ENCODE data around the gene PSMB5. TPM values are rescaled to one million over a fixed set of nuclear protein-coding genes. Genes with fewer than 3 reads are reported as not detected.

The PSMB5 gene
- total RNA-seq (ENCODE audit: unreplicated experiment), result 289 TPM
- long read RNA-seq, transcript PSMB5-203 (3 exons, 900 nt), result minor isoform, 7 of 751 reads
- long read RNA-seq, transcript PSMB5-205 (4 exons, 1,117 nt), result minor isoform, 13 of 751 reads
- long read RNA-seq, transcript PSMB5-202 (3 exons, 1,294 nt), result major isoform, 709 of 751 reads
- long read RNA-seq, partial matches to known transcripts, result 3 of 751 reads
- long read RNA-seq, other reads (novel, unspliced or antisense), result 13 of 751 reads

DNA sequence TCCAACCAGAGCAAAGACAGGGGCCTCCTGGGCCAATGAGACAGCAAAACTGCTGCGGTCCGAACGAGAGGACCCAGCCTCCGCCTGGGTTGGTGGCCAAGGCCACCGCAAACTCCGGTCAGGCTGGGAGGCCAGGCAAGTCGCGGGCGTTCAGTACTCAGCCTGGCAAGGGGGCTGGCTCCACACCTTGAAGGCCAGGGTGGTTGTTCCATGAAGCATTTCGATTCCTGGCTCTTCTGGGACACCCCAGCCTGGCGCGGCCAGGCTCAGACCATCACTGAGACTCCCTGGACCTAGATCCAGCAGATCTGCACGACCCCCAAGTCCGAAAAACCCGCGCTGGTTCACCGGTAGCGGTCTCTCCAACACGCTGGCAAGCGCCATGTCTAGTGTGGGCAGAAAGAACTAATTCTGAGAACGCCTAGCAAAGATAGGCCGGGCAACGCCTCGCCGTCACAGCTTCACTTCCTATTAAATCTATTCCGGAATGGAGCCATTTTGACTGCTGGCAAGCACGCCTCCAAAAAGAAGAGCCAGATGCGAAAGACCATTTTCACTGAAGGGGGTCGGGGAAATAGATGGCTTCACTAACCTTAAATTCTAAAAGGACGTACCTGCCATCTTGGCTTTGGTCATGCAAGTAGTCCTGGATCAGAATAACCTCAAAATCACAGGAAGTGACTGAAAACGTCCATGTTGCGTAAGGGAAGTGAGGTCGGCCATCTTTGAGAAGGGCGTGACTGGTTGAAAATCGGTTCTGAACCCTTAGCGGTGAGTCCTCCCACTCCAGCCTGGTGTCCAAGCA lies at the start of gene PSMB5:
Gene PSMB5 (minus strand): TSS at position 403 of the 805 bp plus-strand sequence. CDS start 19 bp downstream, at position 384.
- Mint-ChIP-seq H3K36me3 (ENCODE audit: unreplicated experiment) (peaks cover 7% of the 10 kb centered on the region), H3K9me3 (ENCODE audit: unreplicated experiment) (peaks cover 5% of the 10 kb centered on the region), H3K27me3 (ENCODE audit: unreplicated experiment) (peaks cover 6% of the 10 kb centered on the region), H3K4me1 (ENCODE audit: low read depth, unreplicated experiment) (peaks cover 14% of the 10 kb centered on the region), H3K4me3 (ENCODE audit: unreplicated experiment) (peak within 1 kb of the TSS; percentile 88), H3K27ac (ENCODE audit: unreplicated experiment) (peak within 1 kb of the TSS; percentile 98)
- TF ChIP-seq CTCF (IDR thresholded peaks at IDR 0.05; ENCODE audit: partially characterized antibody, unreplicated experiment), result no peak
- peak; percentile 82 for DNase-seq

DNA sequence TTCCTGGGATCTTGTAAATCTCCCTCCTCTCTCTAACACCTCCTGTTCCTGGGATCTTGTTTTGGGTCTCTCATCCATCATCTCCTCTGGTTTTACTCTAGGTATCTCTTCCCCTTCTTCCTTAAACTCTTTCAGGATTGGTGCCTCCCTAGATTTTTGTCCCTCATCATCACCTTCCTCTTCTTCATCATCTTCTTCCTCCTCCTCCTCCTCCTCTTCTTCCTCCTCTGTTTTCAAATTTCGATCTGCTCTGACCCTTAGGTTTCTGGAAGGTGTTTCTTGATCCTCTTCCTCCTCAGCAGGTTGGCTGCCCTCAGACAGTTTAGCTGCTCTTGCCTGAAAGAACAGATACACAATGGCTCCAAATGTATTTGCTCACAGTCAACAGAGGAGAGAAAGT lies 45.8 kb upstream of the PSMB5 start:
- TF ChIP-seq CTCF (IDR thresholded peaks at IDR 0.05; ENCODE audit: partially characterized antibody, unreplicated experiment), result no peak
- Mint-ChIP-seq H3K9me3 (ENCODE audit: unreplicated experiment) (peaks cover 1% of the 10 kb centered on the region), H3K4me3 (ENCODE audit: unreplicated experiment) (no peak overlapping the region), H3K27me3 (ENCODE audit: unreplicated experiment) (peaks cover 2% of the 10 kb centered on the region), H3K27ac (ENCODE audit: unreplicated experiment) (no peak overlapping the region), H3K36me3 (ENCODE audit: unreplicated experiment) (peaks cover 5% of the 10 kb centered on the region), H3K4me1 (ENCODE audit: low read depth, unreplicated experiment) (peaks cover 1% of the 10 kb centered on the region)
- DNase-seq, result no peak

DNA sequence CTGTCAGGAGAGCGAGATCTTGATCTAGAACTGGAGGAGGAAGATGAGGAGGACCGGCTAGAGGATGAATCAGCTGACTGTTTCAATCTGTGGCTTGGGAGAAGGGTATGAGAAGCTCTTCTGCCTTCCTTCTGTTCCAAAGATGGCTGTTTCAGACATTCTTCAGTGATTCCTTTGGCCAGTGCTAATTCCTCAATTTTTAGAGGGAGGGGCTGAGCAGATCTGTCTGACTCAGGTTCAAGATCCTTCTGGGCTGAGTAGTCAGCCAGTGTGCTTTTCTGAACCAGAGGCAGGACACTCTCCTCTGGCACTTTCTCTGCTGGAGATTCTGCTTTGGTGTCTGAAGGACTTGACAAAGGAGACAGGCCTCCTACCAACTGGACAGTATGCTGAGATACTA lies 45.0 kb upstream of the PSMB5 start:
- H3K27me3 Mint-ChIP-seq (ENCODE audit: unreplicated experiment), result peaks cover 2% of the 10 kb centered on the region
- peaks cover 5% of the 10 kb centered on the region for H3K36me3 Mint-ChIP-seq (ENCODE audit: unreplicated experiment)
- H3K4me1 Mint-ChIP-seq (ENCODE audit: low read depth, unreplicated experiment), result peaks cover 4% of the 10 kb centered on the region
- no peak overlapping the region for H3K27ac Mint-ChIP-seq (ENCODE audit: unreplicated experiment)
- DNase-seq, result no peak
- no peak for TF ChIP-seq CTCF (IDR thresholded peaks at IDR 0.05; ENCODE audit: partially characterized antibody, unreplicated experiment)
- H3K4me3 Mint-ChIP-seq (ENCODE audit: unreplicated experiment), result no peak overlapping the region
- peaks cover 1% of the 10 kb centered on the region for H3K9me3 Mint-ChIP-seq (ENCODE audit: unreplicated experiment)

DNA sequence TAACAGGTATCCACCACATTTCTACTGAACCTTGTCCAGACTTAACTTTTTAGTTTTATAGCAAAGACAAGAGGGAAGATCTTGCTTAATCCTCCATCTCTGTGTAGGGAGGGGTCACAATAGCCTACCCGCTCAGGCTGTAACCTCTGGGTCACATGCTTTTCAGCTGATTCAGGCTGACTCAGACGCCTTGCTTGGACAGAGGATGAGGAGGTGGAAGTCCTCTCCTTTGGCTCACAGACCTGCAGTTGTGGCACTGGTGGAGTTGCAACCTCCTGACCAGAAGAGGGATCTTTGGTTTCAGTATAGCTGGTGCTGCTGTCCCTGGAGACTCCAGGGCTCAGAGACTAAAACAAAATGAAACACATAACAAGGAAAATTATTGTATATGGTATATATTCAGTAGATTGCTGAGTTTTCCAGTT lies 44.0 kb upstream of the PSMB5 start:
- Mint-ChIP-seq H3K36me3 (ENCODE audit: unreplicated experiment) (peaks cover 5% of the 10 kb centered on the region), H3K4me3 (ENCODE audit: unreplicated experiment) (no peak overlapping the region)

More for the DNA sequence above, 44.0 kb upstream of the PSMB5 start:
- Mint-ChIP-seq H3K27ac (ENCODE audit: unreplicated experiment) (no peak overlapping the region), H3K9me3 (ENCODE audit: unreplicated experiment) (peaks cover 1% of the 10 kb centered on the region), H3K27me3 (ENCODE audit: unreplicated experiment) (peaks cover 2% of the 10 kb centered on the region), H3K4me1 (ENCODE audit: low read depth, unreplicated experiment) (peaks cover 4% of the 10 kb centered on the region)
- TF ChIP-seq CTCF (IDR thresholded peaks at IDR 0.05; ENCODE audit: partially characterized antibody, unreplicated experiment), result no peak
- no peak for DNase-seq
